H1 (cell line): Measurements from ENCODE around the gene TAS2R13. TPM values are rescaled to one million over a fixed set of nuclear protein-coding genes. Genes with fewer than 3 reads are reported as not detected.
A peak's percentile ranks its signal among the peaks of the same experiment; 100 is the strongest.

ENCODE experiments used
- MAFK ChIP-seq: IDR thresholded peaks from 2 replicates; pipeline ENCODE4 v1.6.1; 2012; ENCODE audit warnings: low read depth, mild to moderate bottlenecking, improper control_type of control experiment, low read length
- SIX5 ChIP-seq: IDR thresholded peaks from 2 replicates; pipeline ENCODE4 v1.6.1; 2011; ENCODE audit warnings: mild to moderate bottlenecking, low read depth, low read length
- polyA plus RNA-seq, 7 experiments: library from polyadenylated mRNA; depleted of rRNA in 3 of 7; stranded (reverse) in 5 of 7; unstranded in 2 of 7; fragments of >200 nt in 5 of 7; fragments of 200-250 nt in 2 of 7; gene quantifications; 1 replicate in 5 of 7; 2 replicates in 1 of 7; 4 replicates in 1 of 7; pipeline versions ENCODE4 v1.2.1 to v1.2.3, GENCODE V29; 2011 to 2013; ENCODE audit warnings: missing spikeins in 2 of 7, mixed read lengths in 2 of 7
- total RNA-seq: library from RNA; stranded (reverse); fragmentation: NEBNext Ultra II Directional; extraction: Animal tissue kit (Norgen Biotek cat#: 25700); gene quantifications from 2 replicates; pipeline ENCODE4 v1.2.1, GENCODE V29; 2021

The TAS2R13 gene
- total and polyA plus RNA-seq, 2 of the 8 experiments (the other 6 are each of a cell fraction or from before 2014, with no cell fraction given): 0.09 to 0.17 TPM

- TF ChIP-seq SIX5 (no peak), MAFK (peak; percentile 72; the same call in 1 of the 2 replicates)
Measured at GRCh38 chr12:10941916-10942607, 32.7 kb upstream of the TAS2R13 start (continued).
